ENCODE results near the gene NFIC.

Gene NFIC

GRCh38 chr19:3479177-3479833, 112.9 kb downstream of the NFIC start:
- TF ChIP-seq, protein P1, sequence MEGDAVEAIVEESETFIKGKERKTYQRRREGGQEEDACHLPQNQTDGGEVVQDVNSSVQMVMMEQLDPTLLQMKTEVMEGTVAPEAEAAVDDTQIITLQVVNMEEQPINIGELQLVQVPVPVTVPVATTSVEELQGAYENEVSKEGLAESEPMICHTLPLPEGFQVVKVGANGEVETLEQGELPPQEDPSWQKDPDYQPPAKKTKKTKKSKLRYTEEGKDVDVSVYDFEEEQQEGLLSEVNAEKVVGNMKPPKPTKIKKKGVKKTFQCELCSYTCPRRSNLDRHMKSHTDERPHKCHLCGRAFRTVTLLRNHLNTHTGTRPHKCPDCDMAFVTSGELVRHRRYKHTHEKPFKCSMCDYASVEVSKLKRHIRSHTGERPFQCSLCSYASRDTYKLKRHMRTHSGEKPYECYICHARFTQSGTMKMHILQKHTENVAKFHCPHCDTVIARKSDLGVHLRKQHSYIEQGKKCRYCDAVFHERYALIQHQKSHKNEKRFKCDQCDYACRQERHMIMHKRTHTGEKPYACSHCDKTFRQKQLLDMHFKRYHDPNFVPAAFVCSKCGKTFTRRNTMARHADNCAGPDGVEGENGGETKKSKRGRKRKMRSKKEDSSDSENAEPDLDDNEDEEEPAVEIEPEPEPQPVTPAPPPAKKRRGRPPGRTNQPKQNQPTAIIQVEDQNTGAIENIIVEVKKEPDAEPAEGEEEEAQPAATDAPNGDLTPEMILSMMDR (IDR thresholded peaks at IDR 0.05) = no peak
- Mint-ChIP-seq H3K4me3 (no peak overlapping the region), H3K27me3 (ENCODE audit: low read depth, poor library complexity) (peaks cover 32% of the 10 kb centered on the region), H3K9me3 (no peaks in the 10 kb centered on the region), H3K27ac (no peak overlapping the region), H3K4me1 (peaks cover 24% of the 10 kb centered on the region), H3K36me3 (ENCODE audit: low read depth) (no peaks in the 10 kb centered on the region)
- peak; percentile 41 for DNase-seq

DNA sequence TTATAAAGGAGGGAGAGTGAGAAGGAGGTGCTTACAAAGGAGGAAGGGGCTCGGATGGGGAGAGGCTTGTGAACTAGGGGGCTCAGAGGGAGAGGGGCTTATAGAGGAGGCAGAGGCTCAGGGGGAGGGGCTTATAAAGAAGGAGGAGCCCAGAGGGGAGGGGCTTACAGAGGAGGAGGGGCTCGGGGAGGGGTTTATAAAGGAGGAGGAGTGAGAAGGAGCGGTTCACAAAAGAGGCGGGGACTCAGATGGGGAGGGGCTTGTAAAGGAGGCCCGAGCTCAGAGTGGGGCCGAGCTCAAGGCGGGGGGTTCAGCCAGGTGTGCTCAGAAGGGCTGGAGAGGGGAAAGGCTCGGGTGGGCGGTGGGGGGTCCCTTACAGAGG, 113.4 kb downstream of the NFIC start:
- peak; percentile 39 for DNase-seq
- peaks cover 24% of the 10 kb centered on the region for H3K4me1 Mint-ChIP-seq
- H3K36me3 Mint-ChIP-seq (ENCODE audit: low read depth) = no peaks in the 10 kb centered on the region
- H3K9me3 Mint-ChIP-seq = no peaks in the 10 kb centered on the region
- peaks cover 34% of the 10 kb centered on the region for H3K27me3 Mint-ChIP-seq (ENCODE audit: low read depth, poor library complexity)
- no peak overlapping the region for H3K4me3 Mint-ChIP-seq
- no peak overlapping the region for H3K27ac Mint-ChIP-seq
- TF ChIP-seq, protein P1 (IDR thresholded peaks at IDR 0.05) = no peak

DNA sequence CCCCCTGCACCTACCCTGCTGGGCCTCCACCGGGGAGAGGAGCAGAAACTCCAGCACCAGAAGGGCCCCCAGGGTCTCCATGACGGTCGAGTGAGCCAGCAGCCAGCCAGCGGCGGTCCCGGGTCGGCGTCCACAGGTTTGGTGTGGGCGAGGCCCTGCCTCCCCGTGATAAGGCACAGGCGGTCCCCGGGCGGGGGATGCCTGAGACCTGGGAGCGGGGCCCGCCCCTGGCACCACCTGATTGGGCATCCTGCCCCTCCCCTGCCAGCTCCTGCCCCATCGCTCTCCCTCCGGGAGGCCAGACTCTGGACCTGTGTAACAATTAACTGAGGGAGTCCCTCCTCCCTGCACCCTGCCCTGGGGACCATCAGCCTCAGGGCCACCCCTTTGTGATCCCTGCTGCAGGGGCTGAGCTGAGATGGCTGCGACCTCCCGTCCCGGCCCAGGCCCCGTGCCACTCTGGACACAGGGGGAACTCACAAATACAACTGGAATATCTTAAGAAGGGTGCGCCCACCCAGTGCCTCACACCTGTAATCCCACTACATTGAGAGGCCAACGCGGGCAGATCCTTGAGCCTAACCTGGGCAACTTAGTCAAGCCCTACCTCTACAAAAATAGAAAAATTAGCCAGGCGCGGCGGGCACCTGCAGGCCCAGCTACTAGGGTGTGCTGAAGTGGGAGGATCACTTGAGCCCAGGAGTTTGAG, 114.2 kb downstream of the NFIC start, which contains the start of gene SMIM24:
TSS of gene SMIM24 (minus strand) at position 143 of the 709 bp plus-strand sequence. CDS start at position 81, 62 bp downstream.
- H3K4me3 Mint-ChIP-seq = no peak within 1 kb of the TSS
- no peaks in the 10 kb centered on the region for H3K36me3 Mint-ChIP-seq (ENCODE audit: low read depth)
- H3K9me3 Mint-ChIP-seq = no peaks in the 10 kb centered on the region

DNA sequence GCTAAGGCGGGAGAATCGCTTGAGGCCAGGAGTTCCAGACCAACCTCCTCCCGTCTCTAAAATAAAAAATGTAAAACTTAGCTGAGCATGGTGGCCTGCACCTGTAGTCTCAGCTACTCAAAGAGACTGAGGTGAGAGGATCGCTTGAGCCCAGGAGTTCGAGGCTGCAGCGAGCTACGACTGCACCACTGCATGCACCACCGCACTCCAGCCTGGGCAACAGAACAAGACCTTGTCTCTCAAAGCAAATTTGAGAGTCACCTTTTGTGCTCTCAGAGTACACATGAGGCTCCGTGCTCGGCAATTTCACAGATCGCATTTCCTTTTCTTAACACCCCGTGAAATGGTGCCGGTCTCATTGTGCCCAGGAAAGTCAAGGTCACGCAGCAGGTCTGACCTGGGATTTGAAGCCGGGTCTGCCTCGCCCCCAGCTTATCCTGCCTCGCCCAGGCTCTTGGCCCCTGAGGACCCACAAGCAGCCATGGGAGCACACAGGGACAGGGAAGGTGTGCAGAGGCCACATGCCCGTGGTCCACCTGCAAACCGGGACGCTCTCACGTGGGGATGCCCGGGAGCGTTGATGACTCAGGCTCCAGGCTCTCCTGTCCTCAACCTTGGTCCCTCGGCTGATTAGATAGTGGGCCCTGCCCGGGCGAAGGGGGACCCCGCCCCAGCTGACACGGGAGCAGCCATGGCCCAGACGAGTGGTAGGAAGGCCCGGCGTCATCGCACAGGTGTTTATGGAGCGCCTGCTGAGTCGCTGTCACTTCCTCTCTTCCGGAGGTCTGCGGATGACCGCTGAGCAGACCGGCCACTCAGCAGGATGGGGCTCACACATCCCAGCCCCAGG, 115.1 kb downstream of the NFIC start:
- H3K4me3 Mint-ChIP-seq = no peak overlapping the region
- H3K27ac Mint-ChIP-seq = no peak overlapping the region
- TF ChIP-seq, protein P1 (IDR thresholded peaks at IDR 0.05) = no peak
- peaks cover 38% of the 10 kb centered on the region for H3K27me3 Mint-ChIP-seq (ENCODE audit: low read depth, poor library complexity)
- DNase-seq = no peak
- H3K9me3 Mint-ChIP-seq = no peaks in the 10 kb centered on the region
- peaks cover 24% of the 10 kb centered on the region for H3K4me1 Mint-ChIP-seq
- H3K36me3 Mint-ChIP-seq (ENCODE audit: low read depth) = no peaks in the 10 kb centered on the region

More for the DNA sequence above, 114.2 kb downstream of the NFIC start, which contains the start of gene SMIM24:
- DNase-seq = no peak
- Mint-ChIP-seq H3K27ac (no peak within 1 kb of the TSS), H3K4me1 (peaks cover 24% of the 10 kb centered on the region), H3K27me3 (ENCODE audit: low read depth, poor library complexity) (peaks cover 38% of the 10 kb centered on the region)
- TF ChIP-seq, protein P1 (IDR thresholded peaks at IDR 0.05) = no peak

DNA sequence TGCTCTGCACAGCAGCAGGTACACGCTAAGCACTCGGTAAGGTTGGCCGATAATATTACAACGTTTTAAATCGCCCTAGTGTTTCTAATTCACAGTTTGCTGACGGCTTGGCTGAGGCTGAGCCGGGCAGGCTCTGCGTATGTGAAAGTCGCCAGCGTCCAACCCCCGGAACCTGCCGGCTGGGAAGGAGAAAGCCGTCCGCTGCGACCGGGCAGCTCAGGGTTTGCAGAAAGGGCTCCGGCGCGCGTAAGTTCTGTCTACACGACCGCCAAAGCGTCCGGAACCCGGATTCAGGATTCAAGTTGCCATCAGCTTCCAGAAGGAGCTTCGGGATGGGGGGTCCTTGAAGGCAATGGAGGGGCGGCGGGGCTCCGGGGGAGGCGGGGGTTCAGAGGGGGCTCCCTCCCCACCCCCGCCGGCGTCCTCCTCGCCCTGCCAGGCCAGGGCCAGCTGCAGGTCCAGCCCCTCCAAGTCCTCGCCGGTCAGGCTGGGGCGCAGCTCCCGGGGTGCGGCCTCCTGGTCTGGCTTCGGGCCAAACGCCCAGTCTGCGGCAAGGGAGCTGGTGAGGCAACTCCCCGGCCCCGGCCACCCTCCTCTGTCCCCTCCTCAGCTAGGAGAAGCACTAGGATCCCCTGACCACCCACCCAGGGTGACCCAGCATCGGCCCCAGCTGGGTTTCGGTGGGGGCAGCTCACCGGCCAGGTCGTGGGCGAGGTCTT, 116.3 kb downstream of the NFIC start:
- TF ChIP-seq, protein P1 (IDR thresholded peaks at IDR 0.05) = no peak
- DNase-seq = no peak

More for the DNA sequence above, 116.3 kb downstream of the NFIC start:
- H3K27ac Mint-ChIP-seq = no peak overlapping the region
- H3K27me3 Mint-ChIP-seq (ENCODE audit: low read depth, poor library complexity) = peaks cover 38% of the 10 kb centered on the region
- H3K4me3 Mint-ChIP-seq = no peak overlapping the region
- H3K4me1 Mint-ChIP-seq = peaks cover 24% of the 10 kb centered on the region
- peaks cover 5% of the 10 kb centered on the region for H3K36me3 Mint-ChIP-seq (ENCODE audit: low read depth)
- no peaks in the 10 kb centered on the region for H3K9me3 Mint-ChIP-seq
